GM21786 (cell line): ENCODE data around the gene CDH16.
"Not testable (repeated sequence)": the region's sequence is repeated elsewhere in the genome, so short reads cannot be mapped to it uniquely, and the experiment has no call there.

Experiments
- ATAC-seq: cut with Tn5 transposase; IDR thresholded peaks from one replicate; pipeline ENCODE4 v1.9.1; 2021; ENCODE audit not compliant: unreplicated experiment

Gene CDH16, protein sequence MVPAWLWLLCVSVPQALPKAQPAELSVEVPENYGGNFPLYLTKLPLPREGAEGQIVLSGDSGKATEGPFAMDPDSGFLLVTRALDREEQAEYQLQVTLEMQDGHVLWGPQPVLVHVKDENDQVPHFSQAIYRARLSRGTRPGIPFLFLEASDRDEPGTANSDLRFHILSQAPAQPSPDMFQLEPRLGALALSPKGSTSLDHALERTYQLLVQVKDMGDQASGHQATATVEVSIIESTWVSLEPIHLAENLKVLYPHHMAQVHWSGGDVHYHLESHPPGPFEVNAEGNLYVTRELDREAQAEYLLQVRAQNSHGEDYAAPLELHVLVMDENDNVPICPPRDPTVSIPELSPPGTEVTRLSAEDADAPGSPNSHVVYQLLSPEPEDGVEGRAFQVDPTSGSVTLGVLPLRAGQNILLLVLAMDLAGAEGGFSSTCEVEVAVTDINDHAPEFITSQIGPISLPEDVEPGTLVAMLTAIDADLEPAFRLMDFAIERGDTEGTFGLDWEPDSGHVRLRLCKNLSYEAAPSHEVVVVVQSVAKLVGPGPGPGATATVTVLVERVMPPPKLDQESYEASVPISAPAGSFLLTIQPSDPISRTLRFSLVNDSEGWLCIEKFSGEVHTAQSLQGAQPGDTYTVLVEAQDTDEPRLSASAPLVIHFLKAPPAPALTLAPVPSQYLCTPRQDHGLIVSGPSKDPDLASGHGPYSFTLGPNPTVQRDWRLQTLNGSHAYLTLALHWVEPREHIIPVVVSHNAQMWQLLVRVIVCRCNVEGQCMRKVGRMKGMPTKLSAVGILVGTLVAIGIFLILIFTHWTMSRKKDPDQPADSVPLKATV

DNA sequence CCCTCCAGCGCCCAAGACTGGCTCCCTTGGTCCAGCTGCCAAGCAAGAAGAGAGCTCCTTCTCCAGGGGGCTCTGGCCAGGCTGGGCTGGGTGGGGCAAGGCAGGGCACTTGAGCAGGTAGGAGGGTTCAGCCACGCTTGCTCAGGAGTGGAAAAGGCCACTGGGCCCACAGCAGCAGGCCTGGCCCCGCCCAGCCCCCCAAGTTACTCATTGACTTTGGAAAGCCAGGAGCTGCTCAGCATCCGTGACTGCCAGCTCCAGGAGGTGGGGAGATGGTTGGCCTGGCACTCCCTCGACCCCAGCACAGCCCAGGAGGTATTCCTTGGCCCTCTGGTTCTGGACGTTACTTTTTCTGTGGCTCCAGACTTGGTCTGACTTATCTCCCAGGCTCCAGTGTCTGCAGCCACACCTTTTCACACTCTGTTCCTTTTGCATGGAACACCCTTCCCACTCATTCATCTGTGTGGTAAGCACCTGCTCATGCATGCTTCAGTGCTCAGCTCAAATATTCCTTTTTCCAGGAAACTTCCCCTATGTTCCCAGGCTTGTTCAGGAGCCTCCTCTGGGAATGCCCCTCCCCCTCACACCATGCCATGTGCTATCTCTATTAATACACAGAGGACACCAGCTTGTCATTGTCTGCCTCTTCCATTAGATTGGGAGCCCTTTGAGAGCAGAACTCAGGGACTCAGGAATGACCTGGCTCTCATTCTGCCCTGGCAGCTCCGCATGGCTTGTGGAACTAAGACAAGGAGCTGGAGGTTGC lies at the start of gene CDH16:
Gene CDH16, minus strand, starts transcription at position 83 of the 766 bp plus-strand sequence. CDS start 820 bp downstream, outside the sequence.
- no peak for ATAC-seq

DNA sequence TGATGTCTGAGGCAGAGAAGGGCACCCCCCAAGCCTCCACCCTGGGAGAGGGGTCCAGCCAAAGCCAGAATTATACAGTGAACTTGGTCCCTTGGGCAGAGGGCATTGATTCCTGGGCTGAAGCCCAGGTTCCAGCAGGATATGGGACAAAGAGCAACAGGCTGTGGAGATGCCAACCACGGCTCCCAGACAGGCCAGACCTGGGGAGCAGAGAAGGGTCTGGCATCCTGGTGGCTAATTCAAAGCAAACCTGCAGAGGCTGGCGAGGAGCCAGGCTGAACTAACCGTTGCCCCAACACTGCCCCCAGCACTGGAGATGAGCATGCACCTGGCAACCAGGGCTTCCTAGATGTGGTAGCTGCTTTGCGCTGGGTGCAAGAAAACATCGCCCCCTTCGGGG lies 45.4 kb upstream of the CDH16 start:
- ATAC-seq, result no peak

- no peak for ATAC-seq
Observed at GRCh38 chr16:66961914-66962313, 43.2 kb upstream of the CDH16 start.

DNA sequence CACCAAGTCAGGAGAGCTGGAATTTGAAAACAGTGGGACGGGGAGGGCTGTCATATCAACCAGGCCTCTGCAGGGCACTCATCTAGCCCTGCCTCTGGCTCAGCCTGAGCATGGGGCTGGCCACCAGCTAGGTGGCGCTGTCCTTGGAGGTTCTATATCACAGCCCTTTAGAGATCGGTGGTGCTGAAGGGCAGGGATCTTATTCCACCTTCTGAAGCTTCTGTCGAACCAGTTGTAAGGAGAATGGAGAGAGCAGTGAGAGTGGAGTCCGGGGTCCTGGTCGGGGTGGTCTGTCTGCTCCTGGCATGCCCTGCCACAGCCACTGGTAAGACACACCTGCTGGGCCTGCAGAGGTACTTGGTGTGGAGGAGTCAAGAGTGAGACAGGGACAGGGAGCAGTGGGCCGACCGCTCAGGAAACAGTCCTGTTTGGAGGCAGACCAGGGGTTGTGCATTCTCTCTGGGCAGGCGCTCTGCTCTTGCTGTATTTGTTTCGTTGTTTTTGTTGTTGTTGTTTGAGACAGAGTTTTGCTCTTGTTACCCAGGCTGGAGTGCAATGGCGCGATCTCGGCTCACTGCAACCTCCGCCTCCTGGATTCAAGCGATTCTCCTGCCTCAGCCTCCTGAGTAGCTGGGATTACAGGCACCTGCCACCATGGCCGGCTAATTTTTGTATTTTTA lies 42.5 kb upstream of the CDH16 start, which contains the start of gene CES3:
Gene CES3, plus strand, starts transcription at position 202 of the 680 bp plus-strand sequence. Its CDS starts 42 bp downstream, at position 244.
- peak; percentile 86 for ATAC-seq

GRCh38 chr16:66960270-66960669 lies 41.6 kb upstream of the CDH16 start:
- no peak for ATAC-seq

DNA sequence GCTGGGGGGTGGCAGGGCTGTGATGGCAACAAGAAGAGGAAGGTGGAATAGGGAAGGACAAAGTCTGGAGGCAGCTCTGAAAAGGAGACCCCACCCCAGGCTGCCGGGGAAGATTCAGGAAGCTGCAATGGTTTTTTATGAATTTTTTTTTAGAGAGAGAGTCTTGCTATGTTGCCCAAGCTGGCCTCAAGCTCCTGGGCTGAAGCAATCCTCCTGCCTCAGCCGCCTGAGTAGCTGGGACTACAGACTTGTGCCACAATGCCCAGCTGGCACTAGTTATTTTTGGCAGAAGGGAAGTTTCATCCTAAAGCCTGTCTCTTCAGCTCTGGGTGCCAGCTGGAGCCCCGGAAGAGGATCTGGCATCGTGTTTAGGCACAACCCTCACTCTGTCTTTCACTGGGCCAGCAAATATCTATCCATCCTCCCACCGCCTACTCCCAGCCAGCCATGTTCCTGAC lies 41.0 kb upstream of the CDH16 start:
- no peak for ATAC-seq

DNA sequence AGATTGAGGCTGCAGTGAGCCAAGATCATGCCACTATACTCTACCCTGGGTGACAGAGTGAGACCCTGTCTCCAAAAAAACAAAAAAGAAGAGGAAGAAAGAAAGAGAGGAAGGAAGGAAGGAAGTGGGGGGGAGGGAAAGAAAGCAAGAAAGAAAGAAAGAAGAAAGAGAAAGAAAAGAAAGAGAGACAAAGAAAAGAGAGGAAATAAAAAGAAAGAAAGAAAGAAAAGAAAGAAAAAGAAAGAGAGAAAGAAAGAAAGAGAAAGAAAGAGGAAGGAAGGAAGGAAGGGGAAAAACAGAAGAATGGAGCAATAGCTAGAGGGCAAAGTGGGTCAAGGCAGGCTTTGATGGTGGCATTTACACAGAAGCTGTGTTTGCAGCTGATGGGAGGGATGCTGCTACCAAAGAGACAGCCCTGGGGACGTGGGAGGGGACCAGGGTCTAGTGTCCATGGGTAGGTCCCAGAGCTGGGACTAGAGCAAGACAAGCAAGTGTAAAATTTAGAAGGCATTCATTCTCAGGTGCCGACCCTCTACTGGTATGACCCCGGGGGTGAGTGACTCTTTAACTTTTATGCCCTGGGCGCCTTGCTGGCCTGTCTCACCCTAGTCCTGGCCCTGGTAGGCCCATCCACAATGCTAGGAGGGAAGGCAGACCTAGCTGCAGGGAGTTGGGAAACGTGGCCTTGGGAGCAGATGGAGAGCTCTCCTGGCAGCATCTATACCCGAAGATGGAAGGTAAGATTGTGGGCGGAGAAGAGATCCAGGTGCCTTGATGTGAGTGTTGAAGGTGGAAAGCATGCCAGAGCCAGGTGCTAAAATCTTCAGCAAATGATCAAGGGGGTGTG lies 40.4 kb upstream of the CDH16 start:
- no peak for ATAC-seq

- not testable (repeated sequence) for ATAC-seq
Observed at GRCh38 chr16:66956154-66956457, 37.4 kb upstream of the CDH16 start.

DNA sequence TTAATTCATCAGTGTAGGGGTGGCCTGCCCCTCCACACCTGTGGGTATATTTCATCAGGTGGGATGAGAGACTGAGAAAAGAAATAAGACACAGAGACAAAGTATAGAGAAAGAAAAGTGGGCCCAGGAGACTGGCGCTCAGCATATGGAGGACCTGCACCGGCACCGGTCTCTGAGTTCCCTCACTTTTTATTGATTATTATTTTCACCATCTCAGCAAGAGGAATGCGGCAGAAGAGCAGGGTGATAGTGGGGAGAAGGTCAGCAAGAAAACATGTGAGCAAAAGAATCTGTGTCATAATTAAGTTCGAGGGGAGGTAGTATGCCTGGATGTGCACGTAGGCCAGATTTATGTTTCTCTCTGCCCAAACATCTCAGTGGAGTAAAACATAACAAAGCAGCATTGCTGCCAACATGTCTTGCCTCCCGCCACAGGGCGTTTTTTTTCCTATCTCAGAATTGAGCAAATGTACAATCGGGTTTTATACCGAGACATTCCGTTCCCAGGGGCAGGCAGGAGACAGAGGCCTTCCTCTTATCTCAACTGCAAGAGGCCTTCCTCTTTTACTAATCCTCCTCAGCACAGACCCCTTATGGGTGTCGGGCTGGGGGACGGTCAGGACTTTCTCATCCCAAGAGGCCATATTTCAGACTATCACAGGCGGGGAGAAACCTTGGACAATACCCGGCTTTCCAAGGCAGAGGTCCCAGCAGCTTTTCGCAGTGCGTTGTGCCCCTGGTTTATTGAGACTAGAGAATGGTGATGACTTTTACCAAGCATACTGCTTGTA lies 36.9 kb upstream of the CDH16 start:
- ATAC-seq, result not testable (repeated sequence)

GRCh38 chr16:66954097-66954659 lies 35.5 kb upstream of the CDH16 start:
- peak; percentile 44 for ATAC-seq

DNA sequence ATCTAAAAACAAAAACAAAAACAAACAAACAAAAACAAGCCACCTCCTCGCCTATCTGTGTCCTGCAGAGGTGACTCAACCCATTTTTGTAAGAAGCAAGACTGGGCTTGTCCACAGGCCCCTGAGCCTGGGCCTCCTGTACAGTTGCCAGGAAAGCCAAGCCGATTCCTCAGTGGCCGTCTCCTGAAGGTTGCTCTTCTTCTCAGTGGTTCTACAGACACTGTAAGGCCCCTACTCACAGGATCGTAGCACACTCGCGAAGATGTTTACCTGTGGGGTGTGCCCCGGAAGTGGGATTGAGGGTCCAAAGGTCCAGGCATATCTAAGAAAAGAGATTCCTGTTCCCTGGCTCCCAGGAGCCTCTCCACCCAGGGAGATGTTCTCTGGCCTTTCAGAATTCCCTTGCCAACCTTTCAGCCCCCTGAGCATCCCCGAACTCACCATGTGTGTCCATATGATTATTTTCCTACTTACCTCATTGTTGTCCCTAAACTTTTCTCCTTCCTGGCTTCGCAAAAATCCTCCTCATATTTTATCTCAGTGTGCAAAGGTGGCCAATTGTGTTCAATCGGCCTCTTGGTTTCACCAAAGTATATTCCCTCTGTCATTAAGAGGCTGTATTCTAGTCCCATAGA lies 34.9 kb upstream of the CDH16 start:
- ATAC-seq, result no peak

- ATAC-seq, result no peak
Observed at GRCh38 chr16:66952430-66953110, 33.9 kb upstream of the CDH16 start.

DNA sequence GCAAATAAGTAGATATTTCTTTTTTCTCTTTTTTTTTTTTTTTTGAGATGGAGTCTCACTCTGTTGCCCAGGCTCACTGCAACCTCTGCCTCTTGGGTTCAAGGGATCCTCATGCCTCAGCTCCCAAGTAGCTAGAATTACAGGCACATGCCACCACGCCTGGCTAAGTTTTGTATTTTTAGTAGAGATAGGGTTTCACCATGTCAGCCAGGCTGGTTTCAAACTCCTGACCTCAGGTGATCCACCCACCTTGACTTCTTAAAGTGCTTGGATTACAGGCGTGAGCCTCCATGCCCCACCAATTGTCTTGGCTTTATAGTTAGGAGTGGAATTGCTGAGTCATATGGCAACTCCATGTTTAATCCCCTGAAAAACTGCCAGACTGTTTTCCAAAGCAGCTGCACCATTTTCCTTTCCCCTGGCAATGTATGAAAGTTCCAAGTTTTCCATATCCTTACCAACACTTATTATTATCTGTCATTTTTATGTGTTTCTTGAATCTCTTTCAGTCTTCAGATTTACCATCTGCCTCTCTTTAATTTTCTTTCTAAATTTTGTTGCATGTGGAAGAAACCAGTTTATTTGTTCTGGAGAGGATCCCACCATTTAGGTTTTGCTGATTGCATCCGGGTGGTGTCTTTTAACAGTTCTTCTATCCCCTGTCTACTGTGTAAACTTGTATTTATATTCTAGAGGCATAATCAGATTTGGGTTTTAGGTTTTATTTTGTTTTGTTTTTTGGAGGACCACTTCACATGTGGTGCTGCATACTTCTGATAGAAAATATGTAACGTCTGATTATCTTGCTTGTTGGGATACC lies 32.5 kb upstream of the CDH16 start:
- no peak for ATAC-seq

- ATAC-seq, result no peak
Observed at GRCh38 chr16:66950437-66950836, 31.8 kb upstream of the CDH16 start.

DNA sequence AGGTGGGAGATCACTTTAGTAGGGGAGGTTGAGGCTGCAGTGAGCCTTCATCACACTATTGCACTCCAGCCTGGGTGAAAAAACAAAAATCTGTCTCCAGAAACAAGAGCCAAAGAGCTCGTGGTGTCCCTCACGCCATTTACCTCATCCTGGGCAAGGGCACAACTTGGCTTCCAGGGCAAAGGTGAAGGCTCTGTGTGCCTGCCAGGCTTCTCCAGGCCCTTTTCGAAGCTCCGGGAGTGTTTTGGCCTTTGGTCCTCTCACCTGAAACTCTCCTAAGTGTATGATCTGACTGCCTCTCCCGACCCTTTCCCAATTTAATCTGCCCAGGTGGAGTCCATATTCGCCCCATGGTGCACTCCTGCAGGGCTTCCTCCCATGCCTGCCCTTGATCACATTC lies 30.8 kb upstream of the CDH16 start:
- ATAC-seq, result no peak

DNA sequence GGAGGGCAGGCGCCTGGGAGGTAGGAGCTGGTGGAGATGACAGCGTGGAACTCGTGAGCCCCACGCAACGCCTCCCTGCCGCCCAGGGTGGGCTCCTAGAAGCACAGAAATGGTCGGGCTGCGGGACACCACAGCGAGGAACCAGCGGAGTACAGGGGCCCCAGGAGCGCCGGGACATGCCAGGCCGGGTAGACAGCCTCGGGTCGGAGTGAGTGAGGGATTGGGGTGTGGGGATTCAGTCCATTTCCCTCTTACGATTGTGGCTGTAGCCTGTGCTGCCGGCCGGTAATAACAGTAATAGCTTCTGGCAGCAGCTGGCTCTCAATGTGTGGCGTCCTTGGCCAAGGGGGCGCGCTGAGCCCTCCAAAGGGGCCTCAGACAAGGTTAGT lies 30.1 kb upstream of the CDH16 start:
- no peak for ATAC-seq
